Endothelial cell of umbilical vein (primary cell): ENCODE results near the gene CLEC6A. TPM values are rescaled to one million over a fixed set of nuclear protein-coding genes. Genes with fewer than 3 reads are reported as not detected.
"Not testable (repeated sequence)": the region's sequence is repeated elsewhere in the genome, so short reads cannot be mapped to it uniquely, and the experiment has no call there.

Experiments
- BruUV-seq: library from RNA; stranded (reverse); fragments of 400-500 nt; replicated peaks from 2 replicates; lab custom pipeline; 2021; lab: Mats Ljungman, UMichigan
- CTCF ChIA-PET: fragments of 300-600, 350-600 bp; sonication (Branson Sonifier 250); formaldehyde crosslinking; loops from one replicate; lab custom pipeline; 2021; ENCODE audit warnings: antibody characterized with exemption, inconsistent platforms; lab: Charles Lee
- POLR2A ChIA-PET: fragments of 300-600, 350-600 bp; sonication (Branson Sonifier 250); formaldehyde crosslinking; loops from one replicate; lab custom pipeline; 2021; ENCODE audit warnings: antibody characterized with exemption, inconsistent platforms; lab: Charles Lee
- DNase-seq: peaks from one replicate; pipeline ENCODE4 v3.0.0-alpha.2; 2011; ENCODE audit warnings: low read depth, low spot score
- FAIRE-seq: peaks from 2 replicates; lab custom pipeline; 2011; peaks lifted over from hg19 to GRCh38; lab: Jason Lieb, UNC
- H2AFZ ChIP-seq: 2 replicates; pipeline ENCODE4 v1.6.0; 2012; ENCODE audit warnings: low read depth, low read length, control low read depth, inconsistent platforms
- H3K27ac ChIP-seq: 2 replicates; pipeline ENCODE4 v1.5.1; 2011; ENCODE audit warnings: low read depth, mild to moderate bottlenecking, control low read depth, low read length, moderate library complexity; ENCODE audit not compliant: insufficient read depth
- H3K27me3 ChIP-seq, 2 experiments: 2 replicates each; pipeline versions ENCODE4 v1.6.0 to v1.6.1; 2011; ENCODE audit warnings: low read length in 2 of 2, mixed read lengths in 1 of 2; ENCODE audit not compliant: control insufficient read depth in 2 of 2, insufficient read depth in 2 of 2
- H3K36me3 ChIP-seq, 2 experiments: 2 replicates in 1 of 2; 3 replicates in 1 of 2; pipeline ENCODE4 v1.5.1; 2011; ENCODE audit warnings: low read length in 2 of 2, mild to moderate bottlenecking in 1 of 2, moderate library complexity in 1 of 2; ENCODE audit not compliant: control insufficient read depth in 2 of 2, insufficient read depth in 2 of 2; ENCODE audit errors: extremely low read depth in 1 of 2
- H3K4me1 ChIP-seq: 3 replicates; pipeline ENCODE4 v1.5.1; 2011; ENCODE audit warnings: mild to moderate bottlenecking, low read length; ENCODE audit not compliant: control insufficient read depth, insufficient read depth; ENCODE audit errors: extremely low read depth
- H3K4me2 ChIP-seq: 2 replicates; pipeline ENCODE4 v1.6.1; 2011; ENCODE audit warnings: low read length, control low read depth, mixed read lengths; ENCODE audit not compliant: insufficient read depth
- H3K4me3 ChIP-seq, 3 experiments: fragments of 200-600 bp in 1 of 3; sonication (generic), shearing (Covaris generic) in 1 of 3; replicated peaks in 1 of 3; 2 replicates each; pipeline ENCODE4 v1.5.1; 2011 to 2016; ENCODE audit warnings: control low read depth in 3 of 3, low read length in 3 of 3, mild to moderate bottlenecking in 2 of 3, inconsistent platforms in 1 of 3, low read depth in 1 of 3, moderate library complexity in 1 of 3; ENCODE audit not compliant: insufficient read depth in 1 of 3
- H3K79me2 ChIP-seq: 2 replicates; pipeline ENCODE4 v1.6.0; 2012; ENCODE audit warnings: low read length, inconsistent platforms; ENCODE audit not compliant: control insufficient read depth, insufficient read depth
- H3K9ac ChIP-seq: replicated peaks from 2 replicates; pipeline ENCODE3; 2011; ENCODE audit warnings: low read length, control low read depth; ENCODE audit not compliant: insufficient read depth; ENCODE audit errors: extremely low read depth
- H3K9me1 ChIP-seq: replicated peaks from 3 replicates; pipeline ENCODE4 v1.6.0; 2011; ENCODE audit warnings: mild to moderate bottlenecking, low read length; ENCODE audit not compliant: control insufficient read depth, insufficient read depth; ENCODE audit errors: extremely low read depth
- H3K9me3 ChIP-seq: replicated peaks from 2 replicates; pipeline ENCODE4 v1.5.1; 2012; ENCODE audit warnings: low read length, inconsistent platforms; ENCODE audit not compliant: control insufficient read depth, insufficient read depth
- H4K20me1 ChIP-seq: replicated peaks from 2 replicates; pipeline ENCODE3; 2011; ENCODE audit warnings: mild to moderate bottlenecking, low read length; ENCODE audit not compliant: control insufficient read depth, insufficient read depth; ENCODE audit errors: extremely low read depth
- EZH2 ChIP-seq: IDR thresholded peaks from 2 replicates; pipeline ENCODE4 v1.6.1; 2012; ENCODE audit warnings: borderline replicate concordance, low read depth, mild to moderate bottlenecking, moderate library complexity, low read length, inconsistent platforms; ENCODE audit not compliant: severe bottlenecking
- FOS ChIP-seq: IDR thresholded peaks from 2 replicates; pipeline ENCODE4 v1.6.1; 2011; ENCODE audit warnings: mild to moderate bottlenecking, low read length, moderate library complexity, borderline replicate concordance; ENCODE audit not compliant: insufficient read depth
- GATA2 ChIP-seq: IDR thresholded peaks from 2 replicates; pipeline ENCODE4 v1.7.0; 2011; ENCODE audit warnings: low read depth, mild to moderate bottlenecking, moderate library complexity, mixed read lengths, low read length; ENCODE audit not compliant: insufficient read length, insufficient read depth
- JUN ChIP-seq: IDR thresholded peaks from 2 replicates; pipeline ENCODE4 v1.6.1; 2011; ENCODE audit warnings: borderline replicate concordance, low read depth; ENCODE audit not compliant: insufficient read length, insufficient read depth
- MYC ChIP-seq: IDR thresholded peaks from one replicate; pipeline ENCODE4 v1.6.1; 2011; ENCODE audit warnings: mild to moderate bottlenecking, low read depth, low read length
- POLR2A ChIP-seq: IDR thresholded peaks from 2 replicates; pipeline ENCODE4 v1.6.1; 2012; ENCODE audit warnings: low read depth, mild to moderate bottlenecking, control low read depth, low read length
- POLR2AphosphoS5 ChIP-seq: IDR thresholded peaks from 2 replicates; pipeline ENCODE4 v1.6.1; 2012; ENCODE audit warnings: low read depth, mild to moderate bottlenecking, control low read depth, low read length, moderate library complexity; ENCODE audit not compliant: insufficient read depth
- dilution Hi-C: fragments of 300-500 bp; cut with MboI; formaldehyde crosslinking; loops from one replicate; pipeline ENCODE4 v1.15.0; 2019; ENCODE audit warnings: low sequenced_read_pairs; ENCODE audit not compliant: extremely low pct_ligation_motif_present
- intact Hi-C: fragments of 100-400 bp; cut with micrococcal nuclease; formaldehyde crosslinking; loops from one replicate; pipeline ENCODE4 v1.10.0; 2022
- polyA plus RNA-seq, 4 experiments: library from polyadenylated mRNA; depleted of rRNA in 3 of 4; stranded (reverse) in 3 of 4; unstranded in 1 of 4; fragments of >200 nt; gene quantifications; 2 replicates each; pipeline versions ENCODE4 v1.2.1 to v1.2.3, GENCODE V29; 2011 to 2012; ENCODE audit warnings: missing spikeins in 1 of 4
- total RNA-seq: library from RNA; stranded (reverse); gene quantifications from 2 replicates; pipeline ENCODE4 v1.2.3, GENCODE V29; 2021
- TF ChIP-seq, protein P1 (sequence below), 2 donors: IDR thresholded peaks; 1 replicate in 1 of 2; 2 replicates in 1 of 2; pipeline ENCODE4 v1.5.1; 2011; ENCODE audit warnings: low read length in 2 of 2, mild to moderate bottlenecking in 2 of 2, moderate library complexity in 2 of 2, control low read depth in 1 of 2, inconsistent platforms in 1 of 2, low read depth in 1 of 2; ENCODE audit not compliant: insufficient read depth in 1 of 2; ENCODE audit errors: extremely low read depth in 1 of 2
- TF ChIP-seq, protein P2 (sequence below): IDR thresholded peaks from 2 replicates; pipeline ENCODE4 v1.6.1; 2011; ENCODE audit not compliant: insufficient read depth, insufficient read length

CLEC6A gene
- total and polyA plus RNA-seq, 2 donors (not counting 3 experiments of a cell fraction or from before 2014, with no cell fraction given) = not detected

DNA sequence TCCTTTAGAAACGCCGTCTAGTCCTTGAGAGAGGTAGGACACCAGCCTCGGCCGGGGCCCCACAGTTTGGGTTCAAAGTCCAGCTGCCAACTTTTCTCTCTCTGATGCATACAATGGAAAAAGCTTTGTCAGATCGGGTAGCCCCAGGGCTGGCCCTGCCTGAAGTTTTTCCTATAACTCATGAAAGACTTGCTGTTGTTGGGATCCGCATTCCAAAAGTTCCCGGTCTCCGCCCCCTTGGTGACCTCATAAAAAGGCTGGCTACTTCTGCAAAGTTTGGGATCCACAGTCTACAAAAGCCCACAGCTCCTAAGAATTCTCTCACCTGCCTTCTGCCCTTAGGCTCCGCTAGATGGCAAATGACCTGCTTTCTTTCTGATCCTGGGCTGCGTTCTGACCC, 35.3 kb upstream of the CLEC6A start:
- CTCF ChIA-PET = no interaction called here
- dilution Hi-C loops = no loop called here
- Histone ChIP-seq H4K20me1 (no peaks in the 10 kb centered on the region), H3K79me2 (no peaks in the 10 kb centered on the region), H3K9me3 (no peaks in the 10 kb centered on the region), H3K9ac (no peak overlapping the region), H3K27ac (no peak overlapping the region), H3K4me2 (no peak overlapping the region), H3K4me3 (no peak overlapping the region), H3K27me3 (no peaks in the 10 kb centered on the region), H3K9me1 (no peaks in the 10 kb centered on the region), H2AFZ (no peak overlapping the region), H3K36me3 (no peaks in the 10 kb centered on the region), H3K4me1 (no peaks in the 10 kb centered on the region)
- intact Hi-C loops = no loop called here
- DNase-seq (no peak), FAIRE-seq (no peak)
- POLR2A ChIA-PET = no interaction called here
- no TSS peak for BruUV-seq
- no peak for TF ChIP-seq GATA2
- no peak for TF ChIP-seq EZH2
- TF ChIP-seq, protein P1, sequence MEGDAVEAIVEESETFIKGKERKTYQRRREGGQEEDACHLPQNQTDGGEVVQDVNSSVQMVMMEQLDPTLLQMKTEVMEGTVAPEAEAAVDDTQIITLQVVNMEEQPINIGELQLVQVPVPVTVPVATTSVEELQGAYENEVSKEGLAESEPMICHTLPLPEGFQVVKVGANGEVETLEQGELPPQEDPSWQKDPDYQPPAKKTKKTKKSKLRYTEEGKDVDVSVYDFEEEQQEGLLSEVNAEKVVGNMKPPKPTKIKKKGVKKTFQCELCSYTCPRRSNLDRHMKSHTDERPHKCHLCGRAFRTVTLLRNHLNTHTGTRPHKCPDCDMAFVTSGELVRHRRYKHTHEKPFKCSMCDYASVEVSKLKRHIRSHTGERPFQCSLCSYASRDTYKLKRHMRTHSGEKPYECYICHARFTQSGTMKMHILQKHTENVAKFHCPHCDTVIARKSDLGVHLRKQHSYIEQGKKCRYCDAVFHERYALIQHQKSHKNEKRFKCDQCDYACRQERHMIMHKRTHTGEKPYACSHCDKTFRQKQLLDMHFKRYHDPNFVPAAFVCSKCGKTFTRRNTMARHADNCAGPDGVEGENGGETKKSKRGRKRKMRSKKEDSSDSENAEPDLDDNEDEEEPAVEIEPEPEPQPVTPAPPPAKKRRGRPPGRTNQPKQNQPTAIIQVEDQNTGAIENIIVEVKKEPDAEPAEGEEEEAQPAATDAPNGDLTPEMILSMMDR (IDR thresholded peaks at IDR 0.05; ENCODE audit: extremely low read depth in 1 of 2, insufficient read depth in 1 of 2, low read depth in 1 of 2, low read length in 2 of 2) = no peak
- no peak for TF ChIP-seq POLR2AphosphoS5
- no peak for TF ChIP-seq POLR2A
- TF ChIP-seq, protein P2, sequence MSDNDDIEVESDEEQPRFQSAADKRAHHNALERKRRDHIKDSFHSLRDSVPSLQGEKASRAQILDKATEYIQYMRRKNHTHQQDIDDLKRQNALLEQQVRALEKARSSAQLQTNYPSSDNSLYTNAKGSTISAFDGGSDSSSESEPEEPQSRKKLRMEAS = no peak
- TF ChIP-seq JUN = no peak
- no peak for TF ChIP-seq FOS
- TF ChIP-seq MYC = no peak

- H3K4me3 ChIP-seq, H3K9ac ChIP-seq, H3K27me3 ChIP-seq, H2AFZ ChIP-seq, H3K36me3 ChIP-seq, H3K9me3 ChIP-seq, DNase-seq, dilution Hi-C loops, H3K4me1 ChIP-seq, CTCF ChIA-PET, BruUV-seq, H3K79me2 ChIP-seq, H3K4me2 ChIP-seq, POLR2A ChIA-PET, FAIRE-seq, H4K20me1 ChIP-seq, intact Hi-C loops, H3K9me1 ChIP-seq, H3K27ac ChIP-seq: not testable (repeated sequence)
Measured at GRCh38 chr12:8444536-8445278, 11.1 kb upstream of the CLEC6A start.
